H1 (cell line): Measurements from ENCODE around the gene CCR3. TPM values are rescaled to one million over a fixed set of nuclear protein-coding genes. Genes with fewer than 3 reads are reported as not detected.

ENCODE experiments used
- CBX8 ChIP-seq: fragments of 300-800, 300-1000 bp; sonication (generic); IDR thresholded peaks from 2 replicates; pipeline ENCODE4 v1.7.1; 2016; ENCODE audit warnings: low read depth, low read length, borderline replicate concordance
- EGR1 ChIP-seq: IDR thresholded peaks from 2 replicates; pipeline ENCODE4 v1.6.1; 2011; ENCODE audit warnings: low read depth, low read length, borderline replicate concordance
- SUZ12 ChIP-seq: fragments of 200-600 bp; sonication (generic); IDR thresholded peaks from 2 replicates; pipeline ENCODE4 v1.6.1; 2012; ENCODE audit warnings: mild to moderate bottlenecking, inconsistent platforms, low read length, moderate library complexity, mixed read lengths
- TEAD4 ChIP-seq: IDR thresholded peaks from 2 replicates; pipeline ENCODE4 v1.6.1; 2012; ENCODE audit warnings: low read depth, low read length, inconsistent platforms, mixed read lengths
- YY1 ChIP-seq: IDR thresholded peaks from 2 replicates; pipeline ENCODE4 v1.6.1; 2011; ENCODE audit warnings: low read depth, mild to moderate bottlenecking, low read length
- polyA plus RNA-seq, 7 experiments: library from polyadenylated mRNA; depleted of rRNA in 3 of 7; stranded (reverse) in 5 of 7; unstranded in 2 of 7; fragments of >200 nt in 5 of 7; fragments of 200-250 nt in 2 of 7; gene quantifications; 1 replicate in 5 of 7; 2 replicates in 1 of 7; 4 replicates in 1 of 7; pipeline versions ENCODE4 v1.2.1 to v1.2.3, GENCODE V29; 2011 to 2013; ENCODE audit warnings: missing spikeins in 2 of 7, mixed read lengths in 2 of 7
- total RNA-seq: library from RNA; stranded (reverse); fragmentation: NEBNext Ultra II Directional; extraction: Animal tissue kit (Norgen Biotek cat#: 25700); gene quantifications from 2 replicates; pipeline ENCODE4 v1.2.1, GENCODE V29; 2021
- TF ChIP-seq, protein P1 (sequence below): fragments of 300-600 bp; sonication (generic); IDR thresholded peaks from 2 replicates; pipeline ENCODE4 v1.7.1; 2012; ENCODE audit warnings: low read length, moderate library complexity, mild to moderate bottlenecking, inconsistent platforms; ENCODE audit not compliant: insufficient replicate concordance

Gene CCR3
- total and polyA plus RNA-seq, 2 of the 8 experiments (the other 6 are each of a cell fraction or from before 2014, with no cell fraction given), result not detected

DNA sequence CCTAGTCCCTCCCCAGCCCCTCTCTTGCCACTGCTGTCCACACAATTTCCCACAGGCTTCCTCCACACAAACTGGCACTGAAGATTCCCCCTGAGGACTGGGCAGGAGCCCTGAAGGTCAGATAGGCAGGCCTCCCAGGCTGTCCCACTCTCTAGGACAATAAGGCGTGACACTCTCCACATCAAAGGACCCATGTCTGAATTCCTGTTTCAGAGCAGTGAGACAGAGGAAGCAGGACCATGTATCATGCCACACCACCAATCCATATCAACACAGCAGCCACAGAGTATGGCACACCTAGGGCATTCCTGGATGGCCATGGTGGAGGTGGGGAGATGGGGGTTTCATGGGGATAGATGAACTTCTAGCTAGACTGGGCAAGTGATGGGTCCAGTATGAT, 20.3 kb upstream of the CCR3 start (continued):
- TF ChIP-seq, protein P1, sequence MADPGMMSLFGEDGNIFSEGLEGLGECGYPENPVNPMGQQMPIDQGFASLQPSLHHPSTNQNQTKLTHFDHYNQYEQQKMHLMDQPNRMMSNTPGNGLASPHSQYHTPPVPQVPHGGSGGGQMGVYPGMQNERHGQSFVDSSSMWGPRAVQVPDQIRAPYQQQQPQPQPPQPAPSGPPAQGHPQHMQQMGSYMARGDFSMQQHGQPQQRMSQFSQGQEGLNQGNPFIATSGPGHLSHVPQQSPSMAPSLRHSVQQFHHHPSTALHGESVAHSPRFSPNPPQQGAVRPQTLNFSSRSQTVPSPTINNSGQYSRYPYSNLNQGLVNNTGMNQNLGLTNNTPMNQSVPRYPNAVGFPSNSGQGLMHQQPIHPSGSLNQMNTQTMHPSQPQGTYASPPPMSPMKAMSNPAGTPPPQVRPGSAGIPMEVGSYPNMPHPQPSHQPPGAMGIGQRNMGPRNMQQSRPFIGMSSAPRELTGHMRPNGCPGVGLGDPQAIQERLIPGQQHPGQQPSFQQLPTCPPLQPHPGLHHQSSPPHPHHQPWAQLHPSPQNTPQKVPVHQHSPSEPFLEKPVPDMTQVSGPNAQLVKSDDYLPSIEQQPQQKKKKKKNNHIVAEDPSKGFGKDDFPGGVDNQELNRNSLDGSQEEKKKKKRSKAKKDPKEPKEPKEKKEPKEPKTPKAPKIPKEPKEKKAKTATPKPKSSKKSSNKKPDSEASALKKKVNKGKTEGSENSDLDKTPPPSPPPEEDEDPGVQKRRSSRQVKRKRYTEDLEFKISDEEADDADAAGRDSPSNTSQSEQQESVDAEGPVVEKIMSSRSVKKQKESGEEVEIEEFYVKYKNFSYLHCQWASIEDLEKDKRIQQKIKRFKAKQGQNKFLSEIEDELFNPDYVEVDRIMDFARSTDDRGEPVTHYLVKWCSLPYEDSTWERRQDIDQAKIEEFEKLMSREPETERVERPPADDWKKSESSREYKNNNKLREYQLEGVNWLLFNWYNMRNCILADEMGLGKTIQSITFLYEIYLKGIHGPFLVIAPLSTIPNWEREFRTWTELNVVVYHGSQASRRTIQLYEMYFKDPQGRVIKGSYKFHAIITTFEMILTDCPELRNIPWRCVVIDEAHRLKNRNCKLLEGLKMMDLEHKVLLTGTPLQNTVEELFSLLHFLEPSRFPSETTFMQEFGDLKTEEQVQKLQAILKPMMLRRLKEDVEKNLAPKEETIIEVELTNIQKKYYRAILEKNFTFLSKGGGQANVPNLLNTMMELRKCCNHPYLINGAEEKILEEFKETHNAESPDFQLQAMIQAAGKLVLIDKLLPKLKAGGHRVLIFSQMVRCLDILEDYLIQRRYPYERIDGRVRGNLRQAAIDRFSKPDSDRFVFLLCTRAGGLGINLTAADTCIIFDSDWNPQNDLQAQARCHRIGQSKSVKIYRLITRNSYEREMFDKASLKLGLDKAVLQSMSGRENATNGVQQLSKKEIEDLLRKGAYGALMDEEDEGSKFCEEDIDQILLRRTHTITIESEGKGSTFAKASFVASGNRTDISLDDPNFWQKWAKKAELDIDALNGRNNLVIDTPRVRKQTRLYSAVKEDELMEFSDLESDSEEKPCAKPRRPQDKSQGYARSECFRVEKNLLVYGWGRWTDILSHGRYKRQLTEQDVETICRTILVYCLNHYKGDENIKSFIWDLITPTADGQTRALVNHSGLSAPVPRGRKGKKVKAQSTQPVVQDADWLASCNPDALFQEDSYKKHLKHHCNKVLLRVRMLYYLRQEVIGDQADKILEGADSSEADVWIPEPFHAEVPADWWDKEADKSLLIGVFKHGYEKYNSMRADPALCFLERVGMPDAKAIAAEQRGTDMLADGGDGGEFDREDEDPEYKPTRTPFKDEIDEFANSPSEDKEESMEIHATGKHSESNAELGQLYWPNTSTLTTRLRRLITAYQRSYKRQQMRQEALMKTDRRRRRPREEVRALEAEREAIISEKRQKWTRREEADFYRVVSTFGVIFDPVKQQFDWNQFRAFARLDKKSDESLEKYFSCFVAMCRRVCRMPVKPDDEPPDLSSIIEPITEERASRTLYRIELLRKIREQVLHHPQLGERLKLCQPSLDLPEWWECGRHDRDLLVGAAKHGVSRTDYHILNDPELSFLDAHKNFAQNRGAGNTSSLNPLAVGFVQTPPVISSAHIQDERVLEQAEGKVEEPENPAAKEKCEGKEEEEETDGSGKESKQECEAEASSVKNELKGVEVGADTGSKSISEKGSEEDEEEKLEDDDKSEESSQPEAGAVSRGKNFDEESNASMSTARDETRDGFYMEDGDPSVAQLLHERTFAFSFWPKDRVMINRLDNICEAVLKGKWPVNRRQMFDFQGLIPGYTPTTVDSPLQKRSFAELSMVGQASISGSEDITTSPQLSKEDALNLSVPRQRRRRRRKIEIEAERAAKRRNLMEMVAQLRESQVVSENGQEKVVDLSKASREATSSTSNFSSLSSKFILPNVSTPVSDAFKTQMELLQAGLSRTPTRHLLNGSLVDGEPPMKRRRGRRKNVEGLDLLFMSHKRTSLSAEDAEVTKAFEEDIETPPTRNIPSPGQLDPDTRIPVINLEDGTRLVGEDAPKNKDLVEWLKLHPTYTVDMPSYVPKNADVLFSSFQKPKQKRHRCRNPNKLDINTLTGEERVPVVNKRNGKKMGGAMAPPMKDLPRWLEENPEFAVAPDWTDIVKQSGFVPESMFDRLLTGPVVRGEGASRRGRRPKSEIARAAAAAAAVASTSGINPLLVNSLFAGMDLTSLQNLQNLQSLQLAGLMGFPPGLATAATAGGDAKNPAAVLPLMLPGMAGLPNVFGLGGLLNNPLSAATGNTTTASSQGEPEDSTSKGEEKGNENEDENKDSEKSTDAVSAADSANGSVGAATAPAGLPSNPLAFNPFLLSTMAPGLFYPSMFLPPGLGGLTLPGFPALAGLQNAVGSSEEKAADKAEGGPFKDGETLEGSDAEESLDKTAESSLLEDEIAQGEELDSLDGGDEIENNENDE, result no peak
- TF ChIP-seq YY1, result no peak
- no peak for TF ChIP-seq TEAD4
- TF ChIP-seq EGR1, result no peak
- no peak for TF ChIP-seq CBX8
- TF ChIP-seq SUZ12, result no peak
